ENCODE measurements around the gene FAM107B.
"Not testable (repeated sequence)": the region's sequence is repeated elsewhere in the genome, so short reads cannot be mapped to it uniquely, and the experiment has no call there.

FAM107B gene

DNA sequence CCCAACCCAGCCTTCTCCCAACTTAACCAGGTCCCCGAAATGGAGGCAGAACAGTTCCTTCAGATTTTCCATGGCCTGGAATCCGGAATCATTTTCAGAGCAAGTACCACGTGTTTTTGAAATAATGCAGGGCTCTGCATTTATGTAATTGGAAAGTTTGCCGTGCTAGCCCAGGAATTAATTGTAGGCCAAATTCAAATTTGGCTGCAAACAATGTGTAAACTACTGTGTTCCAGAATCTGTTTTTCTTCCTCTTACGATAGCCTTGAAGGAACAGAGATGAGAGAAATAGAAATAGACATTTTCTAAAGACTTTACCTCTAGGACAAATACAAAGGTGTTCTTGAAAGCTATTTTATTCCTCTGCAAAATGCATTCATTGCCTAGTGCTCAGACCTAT lies 77.4 kb downstream of the FAM107B start:
- no peak for DNase-seq
- H3K9me3 Mint-ChIP-seq, result peaks cover 4 to 8% of the 10 kb centered on the region in 2 donors

DNA sequence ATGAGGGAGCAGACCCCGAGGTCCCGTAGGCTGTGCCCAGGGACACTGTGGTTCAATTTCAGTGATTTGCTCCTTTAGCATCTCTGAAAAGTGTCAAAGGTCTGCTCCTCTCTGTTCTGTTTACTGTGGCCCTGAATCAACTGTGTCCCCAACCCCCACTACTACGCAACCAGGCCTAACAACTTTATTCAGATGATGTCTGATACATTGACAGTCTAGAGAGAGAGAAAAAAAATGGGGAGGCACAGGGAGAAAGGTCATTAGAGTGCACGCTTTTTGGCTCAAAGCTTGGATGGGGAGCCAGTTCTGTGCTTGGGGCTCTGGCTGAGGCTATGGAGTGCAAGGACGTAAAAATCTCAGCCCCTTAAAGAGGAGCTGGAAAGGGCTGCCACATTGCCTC lies 77.9 kb downstream of the FAM107B start:
- no peak for DNase-seq
- H3K4me1 Mint-ChIP-seq, result no peaks in the 10 kb centered on the region
- H3K9me3 Mint-ChIP-seq, result peaks cover 4 to 8% of the 10 kb centered on the region in 2 donors
- ATAC-seq, result no peak
- H3K27me3 Mint-ChIP-seq, result no peaks in the 10 kb centered on the region
- no peak overlapping the region for H3K4me3 Mint-ChIP-seq
- H3K27ac Mint-ChIP-seq, result no peak overlapping the region

More for the DNA sequence above, 77.4 kb downstream of the FAM107B start:
- no peaks in the 10 kb centered on the region for H3K27me3 Mint-ChIP-seq
- no peak for ATAC-seq
- no peak overlapping the region for H3K27ac Mint-ChIP-seq
- H3K4me1 Mint-ChIP-seq, result no peaks in the 10 kb centered on the region
- H3K4me3 Mint-ChIP-seq, result no peak overlapping the region

DNA sequence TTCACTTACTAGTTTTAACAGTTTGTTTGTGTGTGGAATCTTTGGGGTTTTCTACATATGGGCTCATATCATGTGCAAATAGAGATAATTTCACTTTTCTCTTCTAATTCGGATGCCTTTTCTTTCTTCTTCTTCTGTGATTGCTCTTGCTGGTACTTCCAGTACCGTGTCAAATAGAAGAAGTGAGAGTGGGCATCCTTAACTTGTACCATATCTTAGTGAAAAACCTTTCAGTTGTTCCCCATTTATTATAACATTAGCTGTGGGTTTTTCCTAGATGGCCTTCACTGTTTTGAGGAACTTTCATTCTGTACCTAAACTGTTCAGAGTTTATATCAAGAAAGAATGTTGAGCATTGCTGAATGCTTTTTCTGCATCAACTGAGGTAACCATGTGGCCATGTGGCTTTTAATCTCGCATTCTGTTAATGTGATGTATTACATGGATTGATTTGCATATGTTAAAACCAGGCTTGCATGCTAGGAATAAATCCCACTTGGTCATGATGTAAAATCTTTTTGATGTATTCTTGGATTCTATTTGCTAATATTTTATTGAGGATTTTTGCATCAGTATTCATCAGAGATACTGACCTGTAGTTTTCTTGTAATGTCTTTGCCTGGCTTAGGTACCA lies 78.7 kb downstream of the FAM107B start:
- ATAC-seq (no peak), DNase-seq (no peak)
- Mint-ChIP-seq H3K4me1 (no peaks in the 10 kb centered on the region), H3K9me3 (peaks cover 4 to 8% of the 10 kb centered on the region in 2 donors), H3K27ac (no peak overlapping the region), H3K4me3 (no peak overlapping the region), H3K27me3 (no peaks in the 10 kb centered on the region)

DNA sequence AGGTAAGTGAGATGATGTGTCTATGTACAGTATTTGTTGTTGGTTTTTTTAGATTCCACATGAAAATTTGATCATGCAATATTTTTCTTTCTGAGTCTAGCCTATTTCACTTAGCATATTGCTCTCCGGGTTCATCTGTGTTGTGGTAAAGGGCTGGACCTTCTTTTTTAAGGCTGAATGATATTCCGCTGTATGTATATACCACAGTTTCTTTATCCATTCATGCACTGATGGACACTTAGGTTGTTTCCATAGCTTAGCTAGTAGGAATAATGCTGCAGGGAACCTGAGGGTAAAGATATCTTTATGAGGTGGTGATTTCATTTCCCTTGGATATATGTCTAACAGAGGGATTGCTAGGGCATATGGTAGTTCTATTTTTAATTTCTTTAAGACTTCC lies 80.8 kb downstream of the FAM107B start:
- Mint-ChIP-seq H3K4me1 (peaks cover under 1% of the 10 kb centered on the region), H3K9me3 (no peaks in the 10 kb centered on the region), H3K27ac (no peak overlapping the region), H3K27me3 (no peaks in the 10 kb centered on the region), H3K4me3 (no peak overlapping the region)
- DNase-seq (no peak), ATAC-seq (no peak)

DNA sequence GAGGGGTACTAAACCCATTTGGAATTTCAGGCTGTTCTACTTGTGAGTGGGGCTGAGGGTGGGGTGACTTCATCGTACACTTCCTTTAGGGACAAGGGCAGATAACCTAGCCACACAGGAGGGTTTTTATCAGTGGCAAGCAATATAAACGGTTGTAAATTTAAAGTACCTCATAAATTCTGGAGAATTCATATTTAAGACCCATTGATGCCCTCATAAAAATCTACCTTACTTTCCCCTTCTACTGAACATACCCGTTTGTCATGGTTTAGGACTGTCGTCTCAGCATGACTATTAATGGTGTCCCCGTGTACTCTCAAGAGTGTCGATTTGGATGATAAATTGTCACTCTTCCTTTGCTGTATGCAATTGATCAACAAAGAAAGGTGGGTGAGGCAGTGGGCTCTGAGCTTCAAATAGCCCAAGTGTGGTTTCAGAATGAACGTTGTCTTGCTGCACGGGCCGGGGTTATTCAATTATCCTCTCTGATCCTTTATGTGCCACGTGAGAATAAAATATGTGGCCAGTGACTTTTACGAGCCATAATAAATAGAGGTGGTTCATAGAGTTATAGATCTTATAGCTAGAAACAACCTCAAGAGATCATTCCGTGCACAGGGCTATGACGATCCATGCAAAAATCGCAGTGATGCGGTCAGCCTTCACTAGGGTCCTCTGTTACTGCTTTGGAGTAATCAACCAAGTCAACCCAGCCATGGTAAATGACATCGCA lies 82.2 kb downstream of the FAM107B start:
- Mint-ChIP-seq H3K27ac (no peak overlapping the region), H3K4me1 (peaks cover 14% of the 10 kb centered on the region), H3K27me3 (no peaks in the 10 kb centered on the region), H3K4me3 (no peak overlapping the region), H3K9me3 (no peaks in the 10 kb centered on the region)
- ATAC-seq (no peak), DNase-seq (no peak)

- Mint-ChIP-seq H3K4me1 (peaks cover 14% of the 10 kb centered on the region), H3K27me3 (no peaks in the 10 kb centered on the region), H3K9me3 (no peaks in the 10 kb centered on the region), H3K4me3 (no peak overlapping the region), H3K27ac (no peak overlapping the region)
- no peak for ATAC-seq
- no peak for DNase-seq
These were observed 83.3 kb downstream of the FAM107B start for GRCh38 chr10:14691359-14691758.

- no peak for DNase-seq
- no peaks in the 10 kb centered on the region for H3K9me3 Mint-ChIP-seq
- H3K4me3 Mint-ChIP-seq, result no peak overlapping the region
- H3K27ac Mint-ChIP-seq, result peak overlapping the region in 1 of 2 donors; percentile 10
- H3K4me1 Mint-ChIP-seq, result peaks cover 14% of the 10 kb centered on the region
- H3K27me3 Mint-ChIP-seq, result no peaks in the 10 kb centered on the region
- no peak for ATAC-seq
These were observed 86.1 kb downstream of the FAM107B start for GRCh38 chr10:14688606-14689005.

- ATAC-seq, H3K4me3 Mint-ChIP-seq, H3K9me3 Mint-ChIP-seq, H3K27ac Mint-ChIP-seq, H3K27me3 Mint-ChIP-seq, DNase-seq: not testable (repeated sequence)
- peaks cover 14% of the 10 kb centered on the region for H3K4me1 Mint-ChIP-seq
These were observed 86.5 kb downstream of the FAM107B start for GRCh38 chr10:14688189-14688588.

DNA sequence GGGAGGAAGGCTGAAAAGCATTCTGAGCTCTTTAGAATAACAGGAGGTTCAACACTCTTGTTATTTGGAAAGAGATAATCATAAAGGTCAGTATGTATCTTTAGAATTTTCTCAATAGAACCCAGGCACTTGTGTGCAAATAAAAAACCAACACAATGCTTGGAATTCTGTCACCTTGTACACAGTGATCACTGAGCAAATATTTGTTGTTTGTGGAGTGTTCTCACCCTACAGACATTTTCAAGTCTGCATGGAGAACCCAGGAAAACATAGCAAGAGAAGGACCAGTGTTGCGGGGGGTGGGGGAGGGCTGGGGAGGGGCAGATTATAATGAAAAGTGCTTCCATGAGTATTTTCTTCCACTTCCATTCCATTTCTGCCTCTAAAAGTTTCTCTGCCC lies 87.4 kb downstream of the FAM107B start:
- ATAC-seq, result no peak
- H3K9me3 Mint-ChIP-seq, result no peaks in the 10 kb centered on the region
- no peak for DNase-seq
- H3K4me3 Mint-ChIP-seq, result no peak overlapping the region
- peaks cover 14% of the 10 kb centered on the region for H3K4me1 Mint-ChIP-seq
- no peaks in the 10 kb centered on the region for H3K27me3 Mint-ChIP-seq
- H3K27ac Mint-ChIP-seq, result peak overlapping the region in 1 of 2 donors; percentile 19

GRCh38 chr10:14686356-14686755 lies 88.3 kb downstream of the FAM107B start:
- Mint-ChIP-seq H3K27me3 (no peaks in the 10 kb centered on the region), H3K4me3 (no peak overlapping the region), H3K9me3 (no peaks in the 10 kb centered on the region), H3K4me1 (peaks cover 14% of the 10 kb centered on the region), H3K27ac (no peak overlapping the region)
- no peak for ATAC-seq
- no peak for DNase-seq

DNA sequence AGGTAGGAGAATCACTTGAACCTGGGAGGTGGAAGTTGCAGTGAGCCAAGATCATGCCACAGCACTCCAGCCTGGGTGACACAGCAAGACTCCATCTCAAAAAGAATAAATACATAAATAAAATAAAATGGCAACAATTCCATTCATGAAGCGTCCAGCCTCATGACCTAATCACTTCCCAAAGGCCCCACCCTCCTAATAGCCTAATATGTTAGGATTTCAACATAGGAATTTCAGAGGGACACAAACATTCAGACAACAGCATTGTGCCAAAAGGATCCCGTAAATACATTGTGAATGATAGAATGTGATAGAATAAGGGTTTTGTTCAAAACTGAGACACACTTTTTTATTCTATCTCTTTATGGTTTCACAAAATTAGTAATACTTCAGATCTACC lies 90.3 kb downstream of the FAM107B start:
- H3K4me1 Mint-ChIP-seq, result peaks cover 14% of the 10 kb centered on the region
- H3K27me3 Mint-ChIP-seq, result no peaks in the 10 kb centered on the region
- H3K27ac Mint-ChIP-seq, result no peak overlapping the region
- no peaks in the 10 kb centered on the region for H3K9me3 Mint-ChIP-seq
- no peak overlapping the region for H3K4me3 Mint-ChIP-seq
- no peak for DNase-seq
- no peak for ATAC-seq

- DNase-seq, result no peak
- Mint-ChIP-seq H3K4me3 (no peak overlapping the region), H3K27me3 (no peaks in the 10 kb centered on the region), H3K27ac (no peak overlapping the region), H3K9me3 (no peaks in the 10 kb centered on the region), H3K4me1 (peaks cover 7% of the 10 kb centered on the region)
- ATAC-seq, result no peak
These were observed 91.4 kb downstream of the FAM107B start for GRCh38 chr10:14683256-14683655.

DNA sequence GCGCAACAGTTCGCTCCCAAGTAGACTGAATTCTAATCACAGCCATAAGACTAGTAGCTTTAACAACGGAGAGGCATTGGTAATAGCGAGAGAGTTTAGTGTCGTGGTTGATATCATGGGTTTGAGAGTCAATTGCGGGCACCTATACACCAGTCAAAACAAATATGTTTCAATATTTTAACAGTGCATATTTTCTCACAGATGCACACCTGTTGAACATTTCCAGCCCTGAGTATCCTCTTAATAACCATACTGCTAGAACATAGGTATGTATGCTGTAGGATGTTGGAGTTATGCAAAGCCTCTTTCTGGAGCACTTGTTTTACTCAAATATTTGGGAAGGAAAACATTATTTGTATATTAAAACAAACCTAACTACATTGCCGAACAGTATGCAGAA lies 92.9 kb downstream of the FAM107B start:
- DNase-seq (no peak), ATAC-seq (no peak)
- Mint-ChIP-seq H3K9me3 (no peaks in the 10 kb centered on the region), H3K27me3 (no peaks in the 10 kb centered on the region), H3K27ac (no peak overlapping the region), H3K4me3 (no peak overlapping the region), H3K4me1 (no peaks in the 10 kb centered on the region)

GRCh38 chr10:14681305-14681704 lies 93.4 kb downstream of the FAM107B start:
- DNase-seq (no peak), ATAC-seq (no peak)
- H3K27ac Mint-ChIP-seq, result no peak overlapping the region
- H3K4me3 Mint-ChIP-seq, result no peak overlapping the region
- H3K27me3 Mint-ChIP-seq, result no peaks in the 10 kb centered on the region
- no peaks in the 10 kb centered on the region for H3K9me3 Mint-ChIP-seq
- H3K4me1 Mint-ChIP-seq, result no peaks in the 10 kb centered on the region

GRCh38 chr10:14678637-14679036 lies 96.1 kb downstream of the FAM107B start:
- no peak overlapping the region for H3K4me3 Mint-ChIP-seq
- peak overlapping the region; percentile 40 to 57 for H3K27ac Mint-ChIP-seq
- no peak for ATAC-seq

GRCh38 chr10:14676732-14677131 lies 98.0 kb downstream of the FAM107B start:
- DNase-seq (no peak), ATAC-seq (no peak)
- H3K4me3 Mint-ChIP-seq, result no peak overlapping the region
- no peaks in the 10 kb centered on the region for H3K4me1 Mint-ChIP-seq
- no peak overlapping the region for H3K27ac Mint-ChIP-seq
- peaks cover 16% of the 10 kb centered on the region for H3K27me3 Mint-ChIP-seq
- H3K9me3 Mint-ChIP-seq, result no peaks in the 10 kb centered on the region

More at GRCh38 chr10:14678637-14679036, 96.1 kb downstream of the FAM107B start:
- no peaks in the 10 kb centered on the region for H3K9me3 Mint-ChIP-seq
- DNase-seq, result no peak
- no peaks in the 10 kb centered on the region for H3K4me1 Mint-ChIP-seq
- peaks cover 13% of the 10 kb centered on the region for H3K27me3 Mint-ChIP-seq
